ENCODE results near the gene CGB3.

CGB3 gene

DNA sequence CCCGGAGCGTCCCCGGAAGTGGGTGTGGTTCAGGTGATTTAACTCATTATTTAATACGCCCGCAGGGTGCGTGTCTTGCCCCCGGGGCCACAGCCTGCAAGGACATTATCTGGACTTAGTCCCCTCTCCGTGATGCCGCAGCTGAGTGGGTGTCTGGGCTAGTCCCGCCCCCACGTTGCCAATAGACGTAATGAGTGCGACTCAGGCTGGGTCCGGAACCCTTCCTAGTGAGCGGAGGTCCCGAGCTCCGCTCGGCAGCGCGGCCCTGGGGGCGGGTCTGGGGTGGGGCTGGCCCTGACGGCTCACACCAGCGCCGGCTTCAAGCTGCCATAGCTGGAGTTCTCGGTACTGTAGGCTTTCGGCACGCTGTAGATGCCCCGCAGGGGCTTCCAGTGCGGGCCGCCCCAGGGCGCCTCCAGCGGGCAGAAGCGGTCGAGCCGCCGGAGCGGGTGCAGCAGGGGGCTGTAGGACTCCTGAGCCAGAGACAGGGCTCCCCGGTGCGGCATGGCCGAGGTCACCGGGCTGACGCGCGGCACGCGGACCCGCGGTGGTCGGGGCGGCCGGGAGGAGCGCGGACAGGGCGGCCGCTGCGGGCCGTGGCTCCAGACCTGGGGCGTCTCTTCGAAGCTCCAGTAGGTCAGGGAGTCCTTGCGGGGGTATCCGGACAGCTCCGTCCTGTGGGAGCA, 6.3 kb downstream of the CGB3 start:
- CTCF ChIA-PET: interaction anchor here (0.6 to 3.1 kb wide), 12 partner anchors 9 to 229 kb away, joined by 3 to 26 read pairs (median 4); partner anchors contain the start of gene CGB2
- TF ChIP-seq SP7 (tag by site-specific recombination; IDR thresholded peaks at IDR 0.05) (peak; percentile 26; the same call in 1 of the 2 replicates), ZNF16 (tag by site-specific recombination; IDR thresholded peaks at IDR 0.05; ENCODE audit: low read depth) (no peak), HOXC10 (CRISPR knock-in tag; IDR thresholded peaks at IDR 0.05) (no peak), ZBTB21 (tag by site-specific recombination; IDR thresholded peaks at IDR 0.05) (no peak), ZSCAN16 (tag by site-specific recombination; IDR thresholded peaks at IDR 0.05) (no peak), ZNF37A (tag by site-specific recombination; IDR thresholded peaks at IDR 0.05) (no peak), ZNF621 (tag by site-specific recombination; IDR thresholded peaks at IDR 0.05) (no peak), ZNF202 (tag by site-specific recombination; IDR thresholded peaks at IDR 0.05; ENCODE audit: borderline replicate concordance) (no peak), ZBTB8A (tag by site-specific recombination; IDR thresholded peaks at IDR 0.05) (no peak), ZNF140 (tag by site-specific recombination; IDR thresholded peaks at IDR 0.05) (0 out of 2 replicates have a peak, but pooled peaks have one; percentile 12), ZNF2 (tag by site-specific recombination; IDR thresholded peaks at IDR 0.05) (no peak), ZNF391 (tag by site-specific recombination; IDR thresholded peaks at IDR 0.05; ENCODE audit: borderline replicate concordance, low read depth) (no peak), ZNF544 (tag by site-specific recombination; IDR thresholded peaks at IDR 0.05) (no peak), OSR2 (tag by site-specific recombination; IDR thresholded peaks at IDR 0.05) (no peak), ZNF324 (tag by site-specific recombination; IDR thresholded peaks at IDR 0.05) (no peak), TCF7L2 (IDR thresholded peaks at IDR 0.05; ENCODE audit: borderline replicate concordance, low read depth, low read length) (no peak), ZFP3 (tag by site-specific recombination; IDR thresholded peaks at IDR 0.05; ENCODE audit: low read depth) (no peak), MEIS1 (CRISPR knock-in tag; IDR thresholded peaks at IDR 0.05; ENCODE audit: borderline replicate concordance) (no peak), SCRT2 (tag by site-specific recombination; IDR thresholded peaks at IDR 0.05) (no peak), ZXDB (tag by site-specific recombination; IDR thresholded peaks at IDR 0.05) (peak; percentile 72), ZNF214 (tag by site-specific recombination; IDR thresholded peaks at IDR 0.05; ENCODE audit: borderline replicate concordance) (no peak), ZNF529 (tag by site-specific recombination; IDR thresholded peaks at IDR 0.05; ENCODE audit: insufficient replicate concordance) (no peak), ZBTB7A (tag by site-specific recombination; IDR thresholded peaks at IDR 0.05; ENCODE audit: low read depth) (no peak)
- TF ChIP-seq, protein P1, sequence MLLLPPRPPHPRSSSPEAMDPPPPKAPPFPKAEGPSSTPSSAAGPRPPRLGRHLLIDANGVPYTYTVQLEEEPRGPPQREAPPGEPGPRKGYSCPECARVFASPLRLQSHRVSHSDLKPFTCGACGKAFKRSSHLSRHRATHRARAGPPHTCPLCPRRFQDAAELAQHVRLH (tag by site-specific recombination; IDR thresholded peaks at IDR 0.05): no peak
- TF ChIP-seq, protein P2, sequence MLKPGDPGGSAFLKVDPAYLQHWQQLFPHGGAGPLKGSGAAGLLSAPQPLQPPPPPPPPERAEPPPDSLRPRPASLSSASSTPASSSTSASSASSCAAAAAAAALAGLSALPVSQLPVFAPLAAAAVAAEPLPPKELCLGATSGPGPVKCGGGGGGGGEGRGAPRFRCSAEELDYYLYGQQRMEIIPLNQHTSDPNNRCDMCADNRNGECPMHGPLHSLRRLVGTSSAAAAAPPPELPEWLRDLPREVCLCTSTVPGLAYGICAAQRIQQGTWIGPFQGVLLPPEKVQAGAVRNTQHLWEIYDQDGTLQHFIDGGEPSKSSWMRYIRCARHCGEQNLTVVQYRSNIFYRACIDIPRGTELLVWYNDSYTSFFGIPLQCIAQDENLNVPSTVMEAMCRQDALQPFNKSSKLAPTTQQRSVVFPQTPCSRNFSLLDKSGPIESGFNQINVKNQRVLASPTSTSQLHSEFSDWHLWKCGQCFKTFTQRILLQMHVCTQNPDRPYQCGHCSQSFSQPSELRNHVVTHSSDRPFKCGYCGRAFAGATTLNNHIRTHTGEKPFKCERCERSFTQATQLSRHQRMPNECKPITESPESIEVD (tag by site-specific recombination; IDR thresholded peaks at IDR 0.05): no peak
- TF ChIP-seq, protein P3, sequence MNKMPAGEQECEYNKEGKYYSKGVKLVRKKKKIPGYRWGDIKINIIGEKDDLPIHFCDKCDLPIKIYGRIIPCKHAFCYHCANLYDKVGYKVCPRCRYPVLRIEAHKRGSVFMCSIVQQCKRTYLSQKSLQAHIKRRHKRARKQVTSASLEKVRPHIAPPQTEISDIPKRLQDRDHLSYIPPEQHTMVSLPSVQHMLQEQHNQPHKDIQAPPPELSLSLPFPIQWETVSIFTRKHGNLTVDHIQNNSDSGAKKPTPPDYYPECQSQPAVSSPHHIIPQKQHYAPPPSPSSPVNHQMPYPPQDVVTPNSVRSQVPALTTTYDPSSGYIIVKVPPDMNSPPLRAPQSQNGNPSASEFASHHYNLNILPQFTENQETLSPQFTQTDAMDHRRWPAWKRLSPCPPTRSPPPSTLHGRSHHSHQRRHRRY (tag by site-specific recombination; IDR thresholded peaks at IDR 0.05): no peak
- TF ChIP-seq, protein P4, sequence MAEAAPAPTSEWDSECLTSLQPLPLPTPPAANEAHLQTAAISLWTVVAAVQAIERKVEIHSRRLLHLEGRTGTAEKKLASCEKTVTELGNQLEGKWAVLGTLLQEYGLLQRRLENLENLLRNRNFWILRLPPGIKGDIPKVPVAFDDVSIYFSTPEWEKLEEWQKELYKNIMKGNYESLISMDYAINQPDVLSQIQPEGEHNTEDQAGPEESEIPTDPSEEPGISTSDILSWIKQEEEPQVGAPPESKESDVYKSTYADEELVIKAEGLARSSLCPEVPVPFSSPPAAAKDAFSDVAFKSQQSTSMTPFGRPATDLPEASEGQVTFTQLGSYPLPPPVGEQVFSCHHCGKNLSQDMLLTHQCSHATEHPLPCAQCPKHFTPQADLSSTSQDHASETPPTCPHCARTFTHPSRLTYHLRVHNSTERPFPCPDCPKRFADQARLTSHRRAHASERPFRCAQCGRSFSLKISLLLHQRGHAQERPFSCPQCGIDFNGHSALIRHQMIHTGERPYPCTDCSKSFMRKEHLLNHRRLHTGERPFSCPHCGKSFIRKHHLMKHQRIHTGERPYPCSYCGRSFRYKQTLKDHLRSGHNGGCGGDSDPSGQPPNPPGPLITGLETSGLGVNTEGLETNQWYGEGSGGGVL (tag by site-specific recombination; IDR thresholded peaks at IDR 0.05): no peak; the same call in 1 of the 2 replicates
- TF ChIP-seq, protein P5, sequence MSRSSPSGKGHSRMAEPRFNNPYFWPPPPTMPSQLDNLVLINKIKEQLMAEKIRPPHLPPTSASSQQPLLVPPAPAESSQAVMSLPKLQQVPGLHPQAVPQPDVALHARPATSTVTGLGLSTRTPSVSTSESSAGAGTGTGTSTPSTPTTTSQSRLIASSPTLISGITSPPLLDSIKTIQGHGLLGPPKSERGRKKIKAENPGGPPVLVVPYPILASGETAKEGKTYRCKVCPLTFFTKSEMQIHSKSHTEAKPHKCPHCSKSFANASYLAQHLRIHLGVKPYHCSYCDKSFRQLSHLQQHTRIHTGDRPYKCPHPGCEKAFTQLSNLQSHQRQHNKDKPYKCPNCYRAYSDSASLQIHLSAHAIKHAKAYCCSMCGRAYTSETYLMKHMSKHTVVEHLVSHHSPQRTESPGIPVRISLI (tag by site-specific recombination; IDR thresholded peaks at IDR 0.05): no peak
- TF ChIP-seq, protein P6, sequence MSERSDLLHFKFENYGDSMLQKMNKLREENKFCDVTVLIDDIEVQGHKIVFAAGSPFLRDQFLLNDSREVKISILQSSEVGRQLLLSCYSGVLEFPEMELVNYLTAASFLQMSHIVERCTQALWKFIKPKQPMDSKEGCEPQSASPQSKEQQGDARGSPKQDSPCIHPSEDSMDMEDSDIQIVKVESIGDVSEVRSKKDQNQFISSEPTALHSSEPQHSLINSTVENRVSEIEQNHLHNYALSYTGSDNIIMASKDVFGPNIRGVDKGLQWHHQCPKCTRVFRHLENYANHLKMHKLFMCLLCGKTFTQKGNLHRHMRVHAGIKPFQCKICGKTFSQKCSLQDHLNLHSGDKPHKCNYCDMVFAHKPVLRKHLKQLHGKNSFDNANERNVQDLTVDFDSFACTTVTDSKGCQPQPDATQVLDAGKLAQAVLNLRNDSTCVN (tag by site-specific recombination; optimal IDR thresholded peaks at IDR 0.05): peak; percentile 43

More for the DNA sequence above, 6.3 kb downstream of the CGB3 start:
- Histone ChIP-seq H3K27ac (ENCODE audit: extremely low read depth, low read depth, low read length) (no peak overlapping the region; the same call in 1 of the 2 replicates), H3K4me3 (ENCODE audit: low read depth, low read length) (peak overlapping the region; percentile 24), H3K4me1 (ENCODE audit: control insufficient read depth, insufficient read depth, low read length) (peaks cover 8% of the 10 kb centered on the region), H3K36me3 (ENCODE audit: control insufficient read depth in 2 of 2, insufficient read depth in 1 of 2, low read length in 2 of 2) (peaks cover 8 to 32% of the 10 kb centered on the region in 2 experiments; a peak in 2 of 3 replicates), H3K9me3 (ENCODE audit: control insufficient read depth, insufficient read depth, low read depth, low read length) (no peaks in the 10 kb centered on the region)
- POLR2A ChIA-PET: interaction anchor here (0.6 to 1.6 kb wide), 3 partner anchors 24 to 1583 kb away, joined by 5 to 8 read pairs (median 7); partner anchors contain the start of genes GYS1 and RUVBL2

All from HEK293 (cell line).